CD14-positive monocyte (primary cell): ENCODE measurements around the gene DNAJC6. TPM values are rescaled to one million over a fixed set of nuclear protein-coding genes. Genes with fewer than 3 reads are reported as not detected.

Source experiments
- DNase-seq, 3 donors: peaks; one replicate each; pipeline ENCODE4 v3.0.0-alpha.2; 2011 to 2022
- H2AFZ ChIP-seq: 2 replicates; pipeline ENCODE4 v1.6.0; 2012; ENCODE audit warnings: mild to moderate bottlenecking, low read depth, low read length, inconsistent platforms; ENCODE audit not compliant: insufficient read depth, poor library complexity, severe bottlenecking
- H3K27ac ChIP-seq, 2 donors: 1 replicate in 1 of 2; 2 replicates in 1 of 2; pipeline ENCODE4 v1.5.1; 2012 to 2013; ENCODE audit warnings: low read length in 2 of 2, control low read depth in 1 of 2, inconsistent platforms in 1 of 2, low read depth in 1 of 2, mild to moderate bottlenecking in 1 of 2
- H3K27me3 ChIP-seq, 2 donors: one replicate each; pipeline versions ENCODE4 v1.6.0 to v1.6.1; 2011 to 2013; ENCODE audit warnings: low read length in 2 of 2; ENCODE audit not compliant: control insufficient read depth in 2 of 2, insufficient read depth in 2 of 2
- H3K36me3 ChIP-seq, 2 donors: replicated peaks in 1 of 2; 1 replicate in 1 of 2; 2 replicates in 1 of 2; pipeline versions ENCODE4 v1.5.1 to v1.6.1; 2012 to 2013; ENCODE audit warnings: low read length in 2 of 2, control low read depth in 1 of 2, inconsistent platforms in 1 of 2, mild to moderate bottlenecking in 1 of 2; ENCODE audit not compliant: insufficient read depth in 2 of 2, control insufficient read depth in 1 of 2
- H3K4me1 ChIP-seq, 2 donors: 1 replicate in 1 of 2; 2 replicates in 1 of 2; pipeline versions ENCODE4 v1.5.1 to v1.6.1; 2012 to 2013; ENCODE audit warnings: low read length in 2 of 2, control low read depth in 1 of 2, inconsistent platforms in 1 of 2, mild to moderate bottlenecking in 1 of 2, moderate library complexity in 1 of 2; ENCODE audit not compliant: insufficient read depth in 2 of 2, control insufficient read depth in 1 of 2
- H3K4me2 ChIP-seq: replicated peaks from 2 replicates; pipeline ENCODE3; 2012; ENCODE audit warnings: low read length, moderate library complexity, mild to moderate bottlenecking; ENCODE audit not compliant: poor library complexity, severe bottlenecking; ENCODE audit errors: extremely low read depth
- H3K4me3 ChIP-seq, 3 experiments: fragments of 200-600 bp in 1 of 3; sonication (generic) in 1 of 3; replicated peaks in 1 of 3; 1 replicate in 2 of 3; 2 replicates in 1 of 3; pipeline ENCODE4 v1.5.1; 2011 to 2013; ENCODE audit warnings: low read length in 3 of 3, mild to moderate bottlenecking in 3 of 3, control low read depth in 2 of 3, low read depth in 2 of 3, inconsistent platforms in 1 of 3, moderate library complexity in 1 of 3
- H3K79me2 ChIP-seq: 2 replicates; pipeline ENCODE4 v1.6.0; 2012; ENCODE audit warnings: mild to moderate bottlenecking, control low read depth, inconsistent platforms, low read length, moderate library complexity; ENCODE audit not compliant: insufficient read depth
- H3K9ac ChIP-seq: 2 replicates; pipeline ENCODE4 v1.6.0; 2017; ENCODE audit warnings: low read length, mild to moderate bottlenecking; ENCODE audit not compliant: insufficient read depth, poor library complexity, severe bottlenecking
- H3K9me3 ChIP-seq, 2 donors: replicated peaks in 1 of 2; 1 replicate in 1 of 2; 2 replicates in 1 of 2; pipeline versions ENCODE4 v1.5.1 to v1.6.1; 2012 to 2013; ENCODE audit warnings: low read length in 2 of 2, control low read depth in 1 of 2; ENCODE audit not compliant: control insufficient read depth in 1 of 2, insufficient read depth in 1 of 2
- H4K20me1 ChIP-seq: 2 replicates; pipeline ENCODE4 v1.6.0; 2012; ENCODE audit warnings: mild to moderate bottlenecking, low read length, control low read depth, moderate library complexity; ENCODE audit not compliant: insufficient read depth
- H3K27ac Mint-ChIP-seq, 7 donors: one replicate each; pipeline ENCODE4 v1.8.0; 2020; ENCODE audit warnings: mild to moderate bottlenecking in 7 of 7, mixed read lengths in 7 of 7, moderate library complexity in 6 of 7, inconsistent platforms in 2 of 7
- H3K27me3 Mint-ChIP-seq, 3 donors: one replicate each; pipeline ENCODE4 v1.8.0; 2021 to 2022; ENCODE audit warnings: low read depth in 3 of 3, mild to moderate bottlenecking in 3 of 3, mixed read lengths in 3 of 3, moderate library complexity in 3 of 3, inconsistent platforms in 1 of 3
- H3K36me3 Mint-ChIP-seq, 2 donors: one replicate each; pipeline ENCODE4 v1.8.0; 2020; ENCODE audit warnings: mixed read lengths in 2 of 2, inconsistent platforms in 1 of 2, mild to moderate bottlenecking in 1 of 2
- H3K4me1 Mint-ChIP-seq: one replicate; pipeline ENCODE4 v1.8.0; 2020; ENCODE audit warnings: mild to moderate bottlenecking, mixed read lengths
- H3K4me3 Mint-ChIP-seq, 2 donors: one replicate each; pipeline ENCODE4 v1.8.0; 2020; ENCODE audit warnings: mild to moderate bottlenecking in 2 of 2, mixed read lengths in 2 of 2, moderate library complexity in 1 of 2
- H3K9me3 Mint-ChIP-seq, 7 donors: one replicate each; pipeline ENCODE4 v1.8.0; 2020 to 2022; ENCODE audit warnings: mixed read lengths in 7 of 7, mild to moderate bottlenecking in 6 of 7, moderate library complexity in 6 of 7, inconsistent platforms in 2 of 7
- WGBS: methylation state at CpG from one replicate; pipeline ENCODE4 v1.1.5; 2013; ENCODE audit warnings: missing lambda C conversion rate; ENCODE audit not compliant: insufficient coverage; 5-methylcytosine and 5-hydroxymethylcytosine counted together
- intact Hi-C, 2 donors: fragments of 100-400 bp; cut with micrococcal nuclease; formaldehyde crosslinking; loops; one replicate each; pipeline versions ENCODE4 v1.15.0 to v1.15.1; 2023
- polyA plus RNA-seq, 3 donors: library from polyadenylated mRNA; depleted of rRNA in 1 of 3; unstranded in 2 of 3; stranded (reverse) in 1 of 3; fragments of 300-500 nt in 2 of 3; fragments of >200 nt in 1 of 3; fragmentation: Illumina TruSeq in 2 of 3; gene quantifications; 1 replicate in 2 of 3; 2 replicates in 1 of 3; pipeline ENCODE4 v1.2.3, GENCODE V29; 2012 to 2021
- small RNA-seq: library from RNA; depleted of rRNA; stranded (forward); fragments of <200 nt; gene quantifications from one replicate; pipeline ENCODE3, GENCODE V24; 2012; ENCODE audit warnings: low read depth; ENCODE audit not compliant: insufficient read length
- TF ChIP-seq, protein P1 (sequence below): fragments of 200-600 bp; IDR thresholded peaks from one replicate; pipeline ENCODE4 v1.8.0; 2022; ENCODE audit warnings: antibody characterized with exemption, mild to moderate bottlenecking

The DNAJC6 gene
- polyA plus RNA-seq, 3 donors, result 0.05 TPM; not detected in 2

DNA sequence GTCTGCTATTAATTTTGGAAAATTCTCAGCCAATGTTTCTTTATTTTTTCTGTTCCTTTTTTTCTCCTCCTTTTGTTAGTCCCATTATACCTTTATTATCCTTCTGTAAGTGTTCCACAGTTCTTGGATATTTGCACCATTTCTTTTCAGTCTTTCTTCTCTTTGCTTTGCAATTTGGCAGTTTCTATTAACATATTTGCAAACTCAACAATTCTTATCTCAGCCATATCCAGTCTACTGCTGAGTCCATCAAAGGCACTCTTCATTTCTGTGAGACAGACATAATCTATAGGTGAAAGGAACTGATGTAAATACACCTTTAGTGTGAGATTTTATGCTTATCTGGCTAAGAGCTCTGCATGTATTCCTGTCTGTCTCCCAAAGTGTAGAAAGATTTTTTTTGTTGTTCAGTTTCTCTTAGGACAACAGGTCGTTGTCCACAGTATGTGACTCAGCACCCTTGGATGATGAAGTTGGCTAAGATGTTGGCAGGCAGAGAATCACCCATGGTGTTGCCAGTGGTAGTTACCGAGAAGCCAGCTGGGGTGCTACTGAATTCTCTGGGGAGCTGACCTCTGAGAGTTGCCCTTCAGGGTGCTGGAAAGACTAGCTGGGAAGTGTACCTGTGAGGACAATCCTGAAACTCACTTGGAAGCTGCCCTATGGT, 149.5 kb downstream of the DNAJC6 start:
- no peaks in the 10 kb centered on the region for H3K36me3 Mint-ChIP-seq

DNA sequence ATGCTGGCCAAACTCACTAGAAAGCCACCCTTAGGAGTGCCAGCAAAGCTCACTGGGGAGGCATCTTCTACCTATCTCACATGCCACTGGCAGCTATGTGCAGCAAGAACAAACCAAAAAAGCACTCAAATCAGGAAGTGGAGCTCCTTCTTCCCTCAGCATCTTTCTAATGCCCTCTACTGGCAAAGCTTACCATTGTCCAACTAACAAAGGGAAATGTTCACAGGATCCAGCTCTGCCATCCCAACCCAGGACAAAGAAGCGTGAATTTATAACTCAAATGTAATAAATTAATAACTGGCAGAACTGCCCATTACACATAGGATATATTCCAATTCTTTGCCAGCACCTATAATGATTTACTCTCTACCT, 150.0 kb downstream of the DNAJC6 start:
- H3K36me3 Mint-ChIP-seq, result no peaks in the 10 kb centered on the region
- Histone ChIP-seq H3K9me3 (no peaks in the 10 kb centered on the region), H3K79me2 (no peaks in the 10 kb centered on the region), H2AFZ (no peak overlapping the region), H3K4me1 (no peaks in the 10 kb centered on the region), H3K27ac (no peak overlapping the region), H3K4me3 (no peak overlapping the region), H3K9ac (no peak overlapping the region), H3K27me3 (no peaks in the 10 kb centered on the region), H3K4me2 (no peak overlapping the region), H3K36me3 (no peaks in the 10 kb centered on the region), H4K20me1 (no peaks in the 10 kb centered on the region)
- peaks cover 0 to 1% (median 0%) of the 10 kb centered on the region in 3 donors for H3K27me3 Mint-ChIP-seq
- WGBS, result no CpG with 5 or more reads among the region's 1 CpG
- H3K4me1 Mint-ChIP-seq, result peaks cover 2% of the 10 kb centered on the region
- TF ChIP-seq, protein P1, sequence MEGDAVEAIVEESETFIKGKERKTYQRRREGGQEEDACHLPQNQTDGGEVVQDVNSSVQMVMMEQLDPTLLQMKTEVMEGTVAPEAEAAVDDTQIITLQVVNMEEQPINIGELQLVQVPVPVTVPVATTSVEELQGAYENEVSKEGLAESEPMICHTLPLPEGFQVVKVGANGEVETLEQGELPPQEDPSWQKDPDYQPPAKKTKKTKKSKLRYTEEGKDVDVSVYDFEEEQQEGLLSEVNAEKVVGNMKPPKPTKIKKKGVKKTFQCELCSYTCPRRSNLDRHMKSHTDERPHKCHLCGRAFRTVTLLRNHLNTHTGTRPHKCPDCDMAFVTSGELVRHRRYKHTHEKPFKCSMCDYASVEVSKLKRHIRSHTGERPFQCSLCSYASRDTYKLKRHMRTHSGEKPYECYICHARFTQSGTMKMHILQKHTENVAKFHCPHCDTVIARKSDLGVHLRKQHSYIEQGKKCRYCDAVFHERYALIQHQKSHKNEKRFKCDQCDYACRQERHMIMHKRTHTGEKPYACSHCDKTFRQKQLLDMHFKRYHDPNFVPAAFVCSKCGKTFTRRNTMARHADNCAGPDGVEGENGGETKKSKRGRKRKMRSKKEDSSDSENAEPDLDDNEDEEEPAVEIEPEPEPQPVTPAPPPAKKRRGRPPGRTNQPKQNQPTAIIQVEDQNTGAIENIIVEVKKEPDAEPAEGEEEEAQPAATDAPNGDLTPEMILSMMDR, result peak; percentile 73
- no peak overlapping the region for H3K4me3 Mint-ChIP-seq
- peak; percentile 5 to 35 (median 30) for DNase-seq
- peaks cover 0 to 13% (median 6%) of the 10 kb centered on the region in 7 donors for H3K9me3 Mint-ChIP-seq
- H3K27ac Mint-ChIP-seq, result no peak overlapping the region
- intact Hi-C loops, result no loop called here

More for the DNA sequence above, 149.5 kb downstream of the DNAJC6 start:
- no peak overlapping the region for H3K27ac Mint-ChIP-seq
- H3K4me3 Mint-ChIP-seq, result no peak overlapping the region
- H3K79me2 ChIP-seq, result no peaks in the 10 kb centered on the region
- H3K27ac ChIP-seq, result no peak overlapping the region
- H3K27me3 ChIP-seq, result no peaks in the 10 kb centered on the region
- H2AFZ ChIP-seq, result no peak overlapping the region
- peaks cover 0 to 14% (median 10%) of the 10 kb centered on the region in 7 donors for H3K9me3 Mint-ChIP-seq
- DNase-seq, result no peak
- TF ChIP-seq, protein P1, result no peak
- H3K4me2 ChIP-seq, result no peak overlapping the region
- 100% methylated on average over 2 of the region's 2 CpGs for WGBS
- no peak overlapping the region for H3K9ac ChIP-seq
- no peaks in the 10 kb centered on the region for H3K4me1 ChIP-seq
- intact Hi-C loops, result no loop called here
- no peaks in the 10 kb centered on the region for H3K36me3 ChIP-seq
- no peaks in the 10 kb centered on the region for H4K20me1 ChIP-seq
- no peaks in the 10 kb centered on the region for H3K9me3 ChIP-seq
- H3K27me3 Mint-ChIP-seq, result peaks cover 0 to 1% (median 0%) of the 10 kb centered on the region in 3 donors
- H3K4me3 ChIP-seq, result no peak overlapping the region
- H3K4me1 Mint-ChIP-seq, result peaks cover 2% of the 10 kb centered on the region

Small RNA genes lying within 50 kb of the gene (small RNA-seq; reads per million reads assigned to genes)
- gene COX6CP13 (not detected), gene RNU2-15P (not detected)

Other genes with a start within 250 kb of the DNAJC6 start
- 1 to 10 TPM; 4.3 to 9.9 (median 6.7) TPM for gene AK4, start 161.3 kb upstream of the DNAJC6 start, polyA plus RNA-seq
- gene LEPR, start 111.1 kb downstream of the DNAJC6 start, polyA plus RNA-seq, result 1 to 10 TPM in 2 of 3 donors, under 1 TPM in 1; 0.85 to 3.0 (median 1.0) TPM
- 10 to 100 TPM; 56.3 to 75.0 (median 74.7) TPM for gene LEPROT, start 111.1 kb downstream of the DNAJC6 start, polyA plus RNA-seq